Measurements from ENCODE around the gene FANCF. TPM values are rescaled to one million over a fixed set of nuclear protein-coding genes. Genes with fewer than 3 reads are reported as not detected.

FANCF gene
- 5.0 to 8.6 TPM (median 7.3 TPM) in 5 replicates for total RNA-seq (2022; extraction: Qiagen RNA extraction; ENCODE audit: low read depth)

GRCh38 chr11:22625448-22626287 lies at the start of gene FANCF:
Gene FANCF (minus strand): TSS chr11:22625823. CDS start chr11:22625810, 13 bp downstream.

GRCh38 chr11:22666325-22666687 lies 40.7 kb upstream of the FANCF start, which contains the start of gene GAS2:
Gene GAS2 (plus strand): TSS chr11:22666611. CDS start chr11:22674870, 8,259 bp downstream.

Other genes starting within 250 kb of the FANCF start
- gene GAS2, start 40.8 kb upstream of the FANCF start, total RNA-seq (2022; extraction: Qiagen RNA extraction; ENCODE audit: low read depth): 0.75 to 1.1 TPM (median 1.0 TPM) in 5 replicates
- 7.8 to 17.2 TPM (median 13.4 TPM) in 5 replicates for gene SVIP, start 204.0 kb upstream of the FANCF start, total RNA-seq (2022; extraction: Qiagen RNA extraction; ENCODE audit: low read depth)
- not detected in 5 replicates for gene CCDC179, start 234.7 kb upstream of the FANCF start, total RNA-seq (2022; extraction: Qiagen RNA extraction; ENCODE audit: low read depth)